GM18526 (cell line): ENCODE measurements around the gene AVP.

Experiments used
- POLR2A ChIP-seq: IDR thresholded peaks from 3 replicates; pipeline ENCODE4 v1.6.1; 2011; ENCODE audit not compliant: insufficient read length; ENCODE audit errors: extremely low read depth

Gene AVP

GRCh38 chr20:3111507-3111906 lies 27.0 kb upstream of the AVP start:
- no peak for TF ChIP-seq POLR2A

- TF ChIP-seq POLR2A: no peak
Measured at GRCh38 chr20:3109350-3110302, 25.1 kb upstream of the AVP start.

DNA sequence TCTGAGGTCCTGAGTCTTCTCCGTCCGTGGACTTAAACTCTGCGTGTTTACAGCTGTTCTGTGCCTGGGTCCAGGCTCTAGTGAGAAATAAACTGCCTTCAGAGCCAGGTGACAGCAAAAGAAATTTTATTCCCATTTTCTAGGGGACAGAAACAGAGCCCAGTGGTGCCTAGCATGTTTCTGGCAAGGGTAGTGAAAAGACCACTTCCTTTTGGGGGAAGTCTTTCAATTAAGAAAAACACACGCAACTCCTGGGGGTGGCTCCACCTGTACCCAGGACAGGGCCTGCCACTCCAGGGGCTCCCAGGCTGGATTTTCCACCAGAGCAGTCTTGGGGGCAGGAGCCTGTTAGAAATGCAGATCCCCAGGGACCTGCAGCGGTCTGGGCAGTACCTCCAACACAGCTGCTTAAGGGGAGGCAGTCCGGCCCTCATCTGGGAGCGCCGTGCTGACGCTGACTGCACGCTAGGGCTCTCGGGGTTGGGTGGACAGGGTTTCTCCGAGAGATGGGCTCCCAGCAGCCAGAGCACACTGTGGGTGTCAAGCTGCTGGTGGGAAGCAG lies 23.0 kb upstream of the AVP start:
- TF ChIP-seq POLR2A: no peak

DNA sequence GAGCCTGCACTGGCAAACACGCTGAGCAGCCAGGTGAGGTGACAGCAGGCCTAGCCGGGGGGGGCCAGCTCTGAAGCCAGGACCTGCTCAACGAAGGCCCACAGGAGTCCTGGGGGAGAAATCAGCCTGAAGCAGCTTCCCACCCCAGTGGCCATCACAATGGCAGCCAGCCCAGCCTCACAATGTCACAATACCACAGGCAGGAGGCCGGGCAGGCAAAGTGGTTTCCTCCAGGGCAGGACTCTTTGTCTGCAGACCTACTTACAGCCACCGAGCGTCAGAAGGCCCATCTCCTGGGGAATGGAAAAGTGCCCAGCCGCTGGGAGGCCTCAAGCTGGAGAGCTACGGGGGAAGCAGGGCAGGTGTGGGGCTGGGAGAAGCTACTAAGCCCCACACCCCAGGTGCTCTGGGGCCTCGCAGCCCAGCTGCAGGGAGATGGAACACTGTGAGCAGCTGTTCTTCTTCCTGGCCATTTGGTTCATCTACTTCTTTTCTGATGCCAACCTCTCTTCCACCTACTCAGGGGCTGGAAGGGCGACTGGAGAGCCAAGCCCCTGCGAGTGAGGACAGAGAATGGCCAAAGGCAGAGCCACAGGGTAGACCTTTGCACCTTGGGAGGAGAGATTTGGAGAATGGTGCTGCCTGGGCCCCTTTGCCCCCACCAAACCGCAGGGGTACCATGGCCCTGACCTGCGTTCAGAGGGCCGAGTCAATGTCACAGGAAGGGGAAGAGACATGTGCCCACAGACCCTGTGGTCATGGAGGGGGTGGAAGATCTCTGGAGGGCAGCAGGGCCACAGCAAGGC lies 22.3 kb upstream of the AVP start:
- no peak for TF ChIP-seq POLR2A

DNA sequence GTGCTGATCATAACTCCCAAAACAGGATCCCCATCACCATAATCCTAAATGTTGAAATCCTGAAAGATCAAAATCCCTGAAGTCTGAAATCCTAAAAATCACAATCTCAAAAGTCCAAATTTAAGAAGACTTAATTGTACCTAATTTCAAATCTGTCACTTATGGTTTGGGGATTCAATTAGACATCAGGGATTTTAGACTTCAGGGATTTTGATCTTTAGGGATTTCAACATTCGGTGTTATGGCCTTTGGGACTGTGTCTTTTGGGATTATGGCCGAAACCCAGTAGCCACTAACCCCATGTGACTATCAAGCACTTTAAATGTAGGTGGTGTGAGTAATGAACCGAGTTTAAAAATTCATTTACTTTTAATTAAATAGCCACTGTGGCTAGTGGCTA lies 21.7 kb upstream of the AVP start:
- no peak for TF ChIP-seq POLR2A

- no peak for TF ChIP-seq POLR2A
Measured at GRCh38 chr20:3105256-3106137, 21.0 kb upstream of the AVP start.

GRCh38 chr20:3103369-3104032 lies 19.0 kb upstream of the AVP start:
- TF ChIP-seq POLR2A: no peak

GRCh38 chr20:3102575-3103368 lies 18.2 kb upstream of the AVP start:
- TF ChIP-seq POLR2A: no peak

DNA sequence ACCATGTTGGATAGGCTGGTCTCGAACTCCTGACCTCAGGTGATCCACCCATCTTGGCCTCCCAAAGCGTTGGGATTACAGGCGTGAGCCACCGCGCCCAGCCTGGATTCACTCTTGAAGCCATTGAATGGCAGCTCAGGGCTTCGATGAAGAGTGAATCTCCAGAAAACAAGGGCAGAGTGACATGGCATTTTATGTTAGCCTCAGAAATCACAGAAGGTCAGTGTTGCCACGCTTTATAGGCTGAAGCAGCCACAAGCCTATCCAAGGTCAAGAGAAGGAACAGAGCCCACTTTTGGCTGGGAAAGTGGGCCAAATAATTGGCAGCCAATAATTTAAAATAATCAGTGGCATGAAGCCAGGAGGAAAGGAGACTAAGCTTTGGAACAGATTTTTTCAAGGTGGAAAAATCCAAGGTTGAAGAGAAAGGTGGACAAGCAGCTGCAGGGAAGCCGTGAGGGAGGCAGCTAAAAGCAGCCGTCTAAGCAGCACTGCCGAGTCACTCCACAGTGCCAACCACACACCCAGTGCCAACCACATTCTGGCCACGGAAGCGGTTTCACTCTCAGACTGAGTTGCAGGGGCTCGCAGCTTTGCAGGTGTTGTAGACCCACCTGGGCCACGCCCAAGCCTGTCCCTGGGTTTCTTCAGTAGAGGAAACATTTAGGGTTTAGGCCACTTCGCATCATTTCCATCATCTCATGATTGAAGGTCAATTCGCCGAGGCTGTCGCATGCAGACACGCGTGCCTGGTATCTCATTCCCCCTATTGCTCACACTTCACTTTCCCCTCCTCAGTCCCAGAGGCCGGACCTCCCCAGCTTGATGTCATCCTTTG lies 17.4 kb upstream of the AVP start:
- TF ChIP-seq POLR2A: no peak

GRCh38 chr20:3101251-3101650 lies 16.7 kb upstream of the AVP start:
- no peak for TF ChIP-seq POLR2A

- no peak for TF ChIP-seq POLR2A
Measured at GRCh38 chr20:3100480-3100879, 16.0 kb upstream of the AVP start.

GRCh38 chr20:3094848-3095629 lies 10.5 kb upstream of the AVP start:
- TF ChIP-seq POLR2A: no peak
